ENCODE results near the gene CACUL1.

The CACUL1 gene

GRCh38 chr10:118732245-118733165 is 22.3 kb downstream of the CACUL1 start:
- DNase-seq: no peak

GRCh38 chr10:118730756-118731456 is 23.9 kb downstream of the CACUL1 start:
- DNase-seq: no peak

GRCh38 chr10:118729641-118730258 is 25.0 kb downstream of the CACUL1 start:
- DNase-seq: no peak

GRCh38 chr10:118729200-118729599 is 25.6 kb downstream of the CACUL1 start:
- DNase-seq: no peak

- DNase-seq: no peak
These were observed 28.8 kb downstream of the CACUL1 start for GRCh38 chr10:118725886-118726500.

- DNase-seq: no peak
These were observed 31.3 kb downstream of the CACUL1 start for GRCh38 chr10:118723466-118723865.

- no peak for DNase-seq
These were observed 33.3 kb downstream of the CACUL1 start for GRCh38 chr10:118721539-118721876.

GRCh38 chr10:118720685-118721538 is 33.9 kb downstream of the CACUL1 start:
- peak; percentile 21 for DNase-seq

- no peak for DNase-seq
These were observed 40.4 kb downstream of the CACUL1 start for GRCh38 chr10:118714366-118714765.

GRCh38 chr10:118712930-118713634 is 41.7 kb downstream of the CACUL1 start:
- no peak for DNase-seq

- DNase-seq: no peak
These were observed 42.7 kb downstream of the CACUL1 start for GRCh38 chr10:118712080-118712479.

- DNase-seq: no peak
These were observed 44.3 kb downstream of the CACUL1 start for GRCh38 chr10:118710487-118710886.

- DNase-seq: no peak
These were observed 46.2 kb downstream of the CACUL1 start for GRCh38 chr10:118708571-118708970.

GRCh38 chr10:118704711-118705110 is 50.1 kb downstream of the CACUL1 start:
- no peak for DNase-seq

- no peak for DNase-seq
These were observed 53.0 kb downstream of the CACUL1 start for GRCh38 chr10:118701529-118702323.

- no peak for DNase-seq
These were observed 56.3 kb downstream of the CACUL1 start for GRCh38 chr10:118698421-118698820.

GRCh38 chr10:118694848-118695247 is 59.9 kb downstream of the CACUL1 start:
- DNase-seq: peak; percentile 10

GRCh38 chr10:118692872-118693271 is 61.9 kb downstream of the CACUL1 start:
- DNase-seq: peak; percentile 65

- DNase-seq: no peak
These were observed 65.5 kb downstream of the CACUL1 start for GRCh38 chr10:118689070-118689858.

GRCh38 chr10:118687472-118687871 is 67.3 kb downstream of the CACUL1 start:
- DNase-seq: no peak

All from amniotic stem cell (primary cell).